OCI-LY3 (cell line): Measurements from ENCODE around the gene PLIN1.
A peak's percentile ranks its signal among the peaks of the same experiment; 100 is the strongest.

Experiments
- H2AFZ ChIP-seq: fragments of 200-600, 300-600 bp; shearing (Covaris generic); 2 replicates; pipeline ENCODE4 v1.6.0; 2014; ENCODE audit warnings: antibody characterized with exemption, low read depth, low read length
- H3K27ac ChIP-seq: fragments of 200-600, 300-600 bp; sonication (generic); 2 replicates; pipeline ENCODE4 v1.5.1; 2014; ENCODE audit warnings: mild to moderate bottlenecking, low read length, moderate library complexity, mixed read lengths
- H3K27me3 ChIP-seq: fragments of 200-600, 300-600 bp; sonication (generic); 2 replicates; pipeline ENCODE4 v1.6.1; 2014; ENCODE audit warnings: low read depth, low read length, mixed read lengths
- H3K36me3 ChIP-seq: fragments of 200-600, 300-600 bp; sonication (generic); replicated peaks from 2 replicates; pipeline ENCODE3; 2014; ENCODE audit warnings: low read depth, low read length, mixed read lengths
- H3K4me1 ChIP-seq: fragments of 300-600, 200-600 bp; sonication (generic); 2 replicates; pipeline ENCODE4 v1.6.1; 2014; ENCODE audit warnings: low read length, mixed read lengths
- H3K4me2 ChIP-seq: fragments of 200-600, 300-600 bp; sonication (generic); 2 replicates; pipeline ENCODE4 v1.6.1; 2014; ENCODE audit warnings: low read length, mixed read lengths
- H3K4me3 ChIP-seq: fragments of 300-600, 200-600 bp; sonication (generic); 2 replicates; pipeline ENCODE4 v1.5.1; 2014; ENCODE audit warnings: antibody characterized with exemption, mild to moderate bottlenecking, low read length, moderate library complexity
- H3K79me2 ChIP-seq: fragments of 300-600, 200-600 bp; shearing (Covaris generic); 2 replicates; pipeline ENCODE4 v1.6.1; 2014; ENCODE audit warnings: mild to moderate bottlenecking, low read length, mixed read lengths
- H3K9ac ChIP-seq: fragments of 300-600, 200-600 bp; shearing (Covaris generic); 2 replicates; pipeline ENCODE4 v1.6.0; 2014; ENCODE audit warnings: mild to moderate bottlenecking, low read length, moderate library complexity
- H3K9me3 ChIP-seq: fragments of 200-600, 300-600 bp; shearing (Covaris generic); 2 replicates; pipeline ENCODE4 v1.6.1; 2014; ENCODE audit warnings: low read length, mixed read lengths; ENCODE audit not compliant: insufficient read depth
- H4K20me1 ChIP-seq: fragments of 200-600, 300-600 bp; sonication (generic); 2 replicates; pipeline ENCODE4 v1.6.1; 2016; ENCODE audit warnings: low read length, mixed read lengths; ENCODE audit not compliant: insufficient read depth
- CTCF ChIP-seq: fragments of 200-600, 300-600 bp; sonication (generic); IDR thresholded peaks from 2 replicates; pipeline ENCODE4 v1.5.1; 2014; ENCODE audit warnings: antibody characterized with exemption, low read length, low read depth
- EZH2phosphoT487 ChIP-seq: fragments of 200-600 bp; shearing (Covaris generic); IDR thresholded peaks from 2 replicates; pipeline ENCODE4 v1.6.1; 2018; ENCODE audit warnings: antibody characterized with exemption, mixed run types, low read depth

Gene PLIN1

GRCh38 chr15:89657686-89658200, 21.4 kb downstream of the PLIN1 start:
- no peak for TF ChIP-seq EZH2phosphoT487
- no peak for TF ChIP-seq CTCF
- peaks cover 11% of the 10 kb centered on the region for H3K27me3 ChIP-seq
- H2AFZ ChIP-seq: no peak overlapping the region
- no peaks in the 10 kb centered on the region for H3K36me3 ChIP-seq
- peaks cover 13% of the 10 kb centered on the region for H3K4me1 ChIP-seq
- H3K27ac ChIP-seq: no peak overlapping the region
- no peaks in the 10 kb centered on the region for H3K9me3 ChIP-seq
- H3K79me2 ChIP-seq: no peaks in the 10 kb centered on the region
- H4K20me1 ChIP-seq: no peaks in the 10 kb centered on the region
- no peak overlapping the region for H3K4me2 ChIP-seq
- no peak overlapping the region for H3K4me3 ChIP-seq
- no peak overlapping the region for H3K9ac ChIP-seq

- H3K4me2 ChIP-seq: no peak overlapping the region
- H3K4me1 ChIP-seq: peaks cover 13% of the 10 kb centered on the region
- H3K27ac ChIP-seq: no peak overlapping the region
- TF ChIP-seq EZH2phosphoT487: no peak
- no peak for TF ChIP-seq CTCF
- no peak overlapping the region for H3K9ac ChIP-seq
- H3K79me2 ChIP-seq: no peaks in the 10 kb centered on the region
- no peaks in the 10 kb centered on the region for H4K20me1 ChIP-seq
- H2AFZ ChIP-seq: no peak overlapping the region
- H3K9me3 ChIP-seq: no peaks in the 10 kb centered on the region
- H3K4me3 ChIP-seq: no peak overlapping the region
- H3K36me3 ChIP-seq: peaks cover 3% of the 10 kb centered on the region
- H3K27me3 ChIP-seq: peaks cover 11% of the 10 kb centered on the region
These were observed 22.9 kb downstream of the PLIN1 start for GRCh38 chr15:89656116-89656815.

GRCh38 chr15:89654847-89655805, 24.0 kb downstream of the PLIN1 start, which contains the start of gene KIF7:
KIF7 (minus strand) TSS chr15:89655467; CDS start chr15:89652930, 2,537 bp downstream.
- no peaks in the 10 kb centered on the region for H4K20me1 ChIP-seq
- H2AFZ ChIP-seq: peak within 1 kb of the TSS; percentile 73
- no peak for TF ChIP-seq EZH2phosphoT487
- no peak for TF ChIP-seq CTCF
- H3K9me3 ChIP-seq: no peaks in the 10 kb centered on the region
- peak within 1 kb of the TSS; percentile 85 for H3K4me3 ChIP-seq
- no peak within 1 kb of the TSS for H3K27ac ChIP-seq
- H3K79me2 ChIP-seq: no peaks in the 10 kb centered on the region
- H3K9ac ChIP-seq: peak within 1 kb of the TSS; percentile 69
- peaks cover 13% of the 10 kb centered on the region for H3K4me1 ChIP-seq
- peaks cover 3% of the 10 kb centered on the region for H3K36me3 ChIP-seq
- H3K4me2 ChIP-seq: peak within 1 kb of the TSS; percentile 85
- peaks cover 3% of the 10 kb centered on the region for H3K27me3 ChIP-seq

GRCh38 chr15:89654301-89654761, 24.8 kb downstream of the PLIN1 start:
- Histone ChIP-seq H4K20me1 (no peaks in the 10 kb centered on the region), H3K36me3 (peaks cover 3% of the 10 kb centered on the region), H3K9ac (peak overlapping the region; percentile 69), H3K9me3 (no peaks in the 10 kb centered on the region), H3K79me2 (no peaks in the 10 kb centered on the region), H3K27ac (no peak overlapping the region), H2AFZ (peak overlapping the region; percentile 73), H3K4me2 (peak overlapping the region; percentile 85), H3K27me3 (no peaks in the 10 kb centered on the region), H3K4me3 (peak overlapping the region; percentile 85), H3K4me1 (peaks cover 9% of the 10 kb centered on the region)
- no peak for TF ChIP-seq CTCF
- no peak for TF ChIP-seq EZH2phosphoT487
